Osteocyte (in vitro differentiated cells): ENCODE data around the gene LIPF. TPM values are rescaled to one million over a fixed set of nuclear protein-coding genes. Genes with fewer than 3 reads are reported as not detected.

Experiments
- DNase-seq: peaks from one replicate; pipeline ENCODE4 v3.0.0; 2021; ENCODE audit warnings: mixed read lengths; ENCODE audit not compliant: unreplicated experiment; ENCODE audit errors: extremely low spot score
- H3K27ac Mint-ChIP-seq: one replicate; pipeline ENCODE4 v1.8.0; 2021; ENCODE audit warnings: mild to moderate bottlenecking, mixed read lengths; ENCODE audit not compliant: unreplicated experiment
- H3K27me3 Mint-ChIP-seq: one replicate; pipeline ENCODE4 v1.8.0; 2021; ENCODE audit warnings: mixed read lengths; ENCODE audit not compliant: unreplicated experiment
- H3K36me3 Mint-ChIP-seq: one replicate; pipeline ENCODE4 v1.8.0; 2021; ENCODE audit warnings: mixed read lengths; ENCODE audit not compliant: unreplicated experiment
- H3K4me1 Mint-ChIP-seq: one replicate; pipeline ENCODE4 v1.8.0; 2021; ENCODE audit warnings: mixed read lengths; ENCODE audit not compliant: unreplicated experiment
- H3K4me3 Mint-ChIP-seq: one replicate; pipeline ENCODE4 v1.8.0; 2021; ENCODE audit warnings: mild to moderate bottlenecking, moderate library complexity, mixed read lengths; ENCODE audit not compliant: unreplicated experiment
- H3K9me3 Mint-ChIP-seq: one replicate; pipeline ENCODE4 v1.8.0; 2021; ENCODE audit warnings: mixed read lengths; ENCODE audit not compliant: unreplicated experiment
- total RNA-seq: library from RNA; stranded (reverse); gene quantifications from 2 replicates; pipeline ENCODE4 v1.2.1, GENCODE V29; 2021
- TF ChIP-seq, protein P1 (sequence below): fragments of 200-600 bp; sonication (generic); IDR thresholded peaks from 2 replicates; pipeline ENCODE4 v1.5.0; 2021; ENCODE audit warnings: antibody characterized with exemption, mild to moderate bottlenecking, moderate library complexity

The LIPF gene
- total RNA-seq, 1 donor from 2014 or later: not detected

- DNase-seq: no peak
- Mint-ChIP-seq H3K9me3 (peaks cover 6% of the 10 kb centered on the region), H3K4me1 (no peaks in the 10 kb centered on the region), H3K27ac (no peak overlapping the region), H3K36me3 (no peaks in the 10 kb centered on the region), H3K4me3 (no peak overlapping the region), H3K27me3 (peaks cover 2% of the 10 kb centered on the region)
- TF ChIP-seq, protein P1, sequence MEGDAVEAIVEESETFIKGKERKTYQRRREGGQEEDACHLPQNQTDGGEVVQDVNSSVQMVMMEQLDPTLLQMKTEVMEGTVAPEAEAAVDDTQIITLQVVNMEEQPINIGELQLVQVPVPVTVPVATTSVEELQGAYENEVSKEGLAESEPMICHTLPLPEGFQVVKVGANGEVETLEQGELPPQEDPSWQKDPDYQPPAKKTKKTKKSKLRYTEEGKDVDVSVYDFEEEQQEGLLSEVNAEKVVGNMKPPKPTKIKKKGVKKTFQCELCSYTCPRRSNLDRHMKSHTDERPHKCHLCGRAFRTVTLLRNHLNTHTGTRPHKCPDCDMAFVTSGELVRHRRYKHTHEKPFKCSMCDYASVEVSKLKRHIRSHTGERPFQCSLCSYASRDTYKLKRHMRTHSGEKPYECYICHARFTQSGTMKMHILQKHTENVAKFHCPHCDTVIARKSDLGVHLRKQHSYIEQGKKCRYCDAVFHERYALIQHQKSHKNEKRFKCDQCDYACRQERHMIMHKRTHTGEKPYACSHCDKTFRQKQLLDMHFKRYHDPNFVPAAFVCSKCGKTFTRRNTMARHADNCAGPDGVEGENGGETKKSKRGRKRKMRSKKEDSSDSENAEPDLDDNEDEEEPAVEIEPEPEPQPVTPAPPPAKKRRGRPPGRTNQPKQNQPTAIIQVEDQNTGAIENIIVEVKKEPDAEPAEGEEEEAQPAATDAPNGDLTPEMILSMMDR: no peak
These were observed 40.4 kb upstream of the LIPF start for GRCh38 chr10:88623835-88624234.

- Mint-ChIP-seq H3K27ac (no peak overlapping the region), H3K27me3 (peaks cover 2% of the 10 kb centered on the region), H3K4me1 (no peaks in the 10 kb centered on the region), H3K9me3 (peaks cover 6% of the 10 kb centered on the region), H3K4me3 (no peak overlapping the region), H3K36me3 (no peaks in the 10 kb centered on the region)
- TF ChIP-seq, protein P1: no peak
- no peak for DNase-seq
These were observed 39.4 kb upstream of the LIPF start for GRCh38 chr10:88624840-88625239.

- peaks cover 8% of the 10 kb centered on the region for H3K9me3 Mint-ChIP-seq
- H3K4me3 Mint-ChIP-seq: no peak overlapping the region
- peaks cover 2% of the 10 kb centered on the region for H3K36me3 Mint-ChIP-seq
- H3K27ac Mint-ChIP-seq: no peak overlapping the region
- DNase-seq: no peak
- H3K27me3 Mint-ChIP-seq: peaks cover 7% of the 10 kb centered on the region
- no peaks in the 10 kb centered on the region for H3K4me1 Mint-ChIP-seq
- TF ChIP-seq, protein P1: no peak
These were observed 24.1 kb upstream of the LIPF start for GRCh38 chr10:88640186-88640585.

- peaks cover 2% of the 10 kb centered on the region for H3K36me3 Mint-ChIP-seq
- H3K9me3 Mint-ChIP-seq: peaks cover 4% of the 10 kb centered on the region
- TF ChIP-seq, protein P1: no peak
- no peak for DNase-seq
- no peak overlapping the region for H3K4me3 Mint-ChIP-seq
- H3K4me1 Mint-ChIP-seq: no peaks in the 10 kb centered on the region
- no peak overlapping the region for H3K27ac Mint-ChIP-seq
- no peaks in the 10 kb centered on the region for H3K27me3 Mint-ChIP-seq
These were observed 22.0 kb upstream of the LIPF start for GRCh38 chr10:88642209-88642608.

DNA sequence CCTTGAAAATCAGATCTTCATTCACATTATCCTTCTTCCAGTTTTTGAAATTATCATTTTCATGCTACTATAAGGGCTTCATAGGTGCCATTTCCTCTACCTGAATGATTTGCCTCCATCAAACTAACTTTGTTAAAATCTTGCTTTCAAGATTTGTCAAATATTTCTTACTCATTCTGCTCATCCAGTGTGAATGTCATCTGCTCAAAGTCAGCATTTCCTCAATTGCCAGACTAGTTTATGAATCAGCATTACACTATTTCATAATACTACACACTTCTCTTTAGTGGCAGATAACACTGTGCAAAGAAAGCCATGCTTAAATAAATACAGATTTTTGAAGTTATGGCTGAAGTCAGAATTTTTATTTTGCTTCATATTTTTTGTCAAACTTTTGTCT, 21.3 kb upstream of the LIPF start:
- peaks cover 2% of the 10 kb centered on the region for H3K36me3 Mint-ChIP-seq
- no peaks in the 10 kb centered on the region for H3K4me1 Mint-ChIP-seq
- peaks cover 4% of the 10 kb centered on the region for H3K9me3 Mint-ChIP-seq
- H3K27me3 Mint-ChIP-seq: no peaks in the 10 kb centered on the region
- no peak for DNase-seq
- no peak overlapping the region for H3K27ac Mint-ChIP-seq
- TF ChIP-seq, protein P1: no peak
- no peak overlapping the region for H3K4me3 Mint-ChIP-seq
